Measurements from ENCODE around the gene IPCEF1.

Gene IPCEF1

GRCh38 chr6:154356690-154357089 is at the start of gene IPCEF1:
Gene IPCEF1 (minus strand): TSS chr6:154356803. CDS start chr6:154265947, 90,856 bp downstream.
- no peak for DNase-seq (ENCODE audit: low spot score)

GRCh38 chr6:154406301-154406700 is 49.7 kb upstream of the IPCEF1 start:
- no peak for DNase-seq (ENCODE audit: low spot score)

GRCh38 chr6:154404791-154405400 is 48.3 kb upstream of the IPCEF1 start:
- DNase-seq (ENCODE audit: low spot score) = no peak

- no peak for DNase-seq (ENCODE audit: low spot score)
Observed at GRCh38 chr6:154403788-154404187, 47.2 kb upstream of the IPCEF1 start.

GRCh38 chr6:154402081-154402780 is 45.6 kb upstream of the IPCEF1 start:
- DNase-seq (ENCODE audit: low spot score) = no peak

GRCh38 chr6:154399097-154399496 is 42.5 kb upstream of the IPCEF1 start:
- DNase-seq (ENCODE audit: low spot score) = no peak

- no peak for DNase-seq (ENCODE audit: low spot score)
Observed at GRCh38 chr6:154397491-154398195, 41.0 kb upstream of the IPCEF1 start.

GRCh38 chr6:154395878-154396277 is 39.3 kb upstream of the IPCEF1 start:
- no peak for DNase-seq (ENCODE audit: low spot score)

GRCh38 chr6:154395316-154395715 is 38.7 kb upstream of the IPCEF1 start:
- DNase-seq (ENCODE audit: low spot score) = no peak

GRCh38 chr6:154394571-154394970 is 38.0 kb upstream of the IPCEF1 start:
- DNase-seq (ENCODE audit: low spot score) = no peak

- DNase-seq (ENCODE audit: low spot score) = no peak
Observed at GRCh38 chr6:154390034-154390433, 33.4 kb upstream of the IPCEF1 start.

- no peak for DNase-seq (ENCODE audit: low spot score)
Observed at GRCh38 chr6:154388803-154389202, 32.2 kb upstream of the IPCEF1 start.

- DNase-seq (ENCODE audit: low spot score) = no peak
Observed at GRCh38 chr6:154386848-154387717, 30.5 kb upstream of the IPCEF1 start.

GRCh38 chr6:154384191-154384590 is 27.6 kb upstream of the IPCEF1 start:
- no peak for DNase-seq (ENCODE audit: low spot score)

- no peak for DNase-seq (ENCODE audit: low spot score)
Observed at GRCh38 chr6:154383273-154383672, 26.7 kb upstream of the IPCEF1 start.

- DNase-seq (ENCODE audit: low spot score) = no peak
Observed at GRCh38 chr6:154382740-154383139, 26.1 kb upstream of the IPCEF1 start.

GRCh38 chr6:154381548-154381947 is 24.9 kb upstream of the IPCEF1 start:
- no peak for DNase-seq (ENCODE audit: low spot score)

- no peak for DNase-seq (ENCODE audit: low spot score)
Observed at GRCh38 chr6:154380741-154381140, 24.1 kb upstream of the IPCEF1 start.

GRCh38 chr6:154379585-154379984 is 23.0 kb upstream of the IPCEF1 start:
- DNase-seq (ENCODE audit: low spot score) = no peak

- DNase-seq (ENCODE audit: low spot score) = no peak
Observed at GRCh38 chr6:154378518-154378917, 21.9 kb upstream of the IPCEF1 start.

- no peak for DNase-seq (ENCODE audit: low spot score)
Observed at GRCh38 chr6:154377726-154378125, 21.1 kb upstream of the IPCEF1 start.

- no peak for DNase-seq (ENCODE audit: low spot score)
Observed at GRCh38 chr6:154373971-154374370, 17.4 kb upstream of the IPCEF1 start.
